Activated CD4-positive, alpha-beta T cell treated with anti-CD3 and anti-CD28 coated beads, Interleukin-2, amount 50 U/mL, for 4 hours (primary cell): ENCODE results near the gene BRD1.

Experiments
- DNase-seq, 2 experiments: peaks; one replicate each; pipeline ENCODE4 v3.0.0-alpha.2; 2020

Gene BRD1

GRCh38 chr22:49800408-49801238 is 27.1 kb downstream of the BRD1 start:
- no peak for DNase-seq

DNA sequence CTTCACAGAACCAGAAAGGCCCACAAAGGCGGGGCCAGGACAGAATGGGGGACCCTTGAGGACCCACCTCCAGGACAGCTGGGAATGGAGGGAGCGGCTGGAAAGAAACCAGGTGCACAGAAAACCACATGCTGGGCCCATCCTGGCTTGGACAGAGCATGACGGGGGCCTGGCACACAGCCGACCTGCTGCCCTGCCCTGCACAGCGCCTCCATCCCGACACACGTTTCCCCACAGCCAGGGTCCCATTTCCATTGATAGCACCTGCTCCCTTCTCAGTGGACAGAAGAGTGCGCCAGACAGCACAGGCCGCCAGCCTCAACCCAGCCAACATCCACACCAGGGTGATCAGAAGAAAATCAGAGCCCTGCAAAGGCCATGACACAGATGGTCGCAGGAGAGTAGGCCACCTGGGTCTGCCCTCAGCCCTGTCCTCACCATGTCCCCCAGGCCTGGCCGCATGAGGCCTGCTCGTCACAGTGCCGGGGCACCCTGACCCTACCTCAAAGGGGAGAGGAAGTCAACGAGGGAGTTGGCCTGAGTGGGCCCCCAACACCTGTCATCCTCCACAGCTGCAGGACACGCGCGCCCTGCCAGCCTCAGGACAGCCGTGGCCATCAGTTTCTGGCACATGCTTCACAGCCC is 28.1 kb downstream of the BRD1 start:
- DNase-seq: no peak

GRCh38 chr22:49798486-49799151 is 29.1 kb downstream of the BRD1 start:
- DNase-seq: no peak

- DNase-seq: no peak
Measured at GRCh38 chr22:49797706-49798105, 30.0 kb downstream of the BRD1 start.

DNA sequence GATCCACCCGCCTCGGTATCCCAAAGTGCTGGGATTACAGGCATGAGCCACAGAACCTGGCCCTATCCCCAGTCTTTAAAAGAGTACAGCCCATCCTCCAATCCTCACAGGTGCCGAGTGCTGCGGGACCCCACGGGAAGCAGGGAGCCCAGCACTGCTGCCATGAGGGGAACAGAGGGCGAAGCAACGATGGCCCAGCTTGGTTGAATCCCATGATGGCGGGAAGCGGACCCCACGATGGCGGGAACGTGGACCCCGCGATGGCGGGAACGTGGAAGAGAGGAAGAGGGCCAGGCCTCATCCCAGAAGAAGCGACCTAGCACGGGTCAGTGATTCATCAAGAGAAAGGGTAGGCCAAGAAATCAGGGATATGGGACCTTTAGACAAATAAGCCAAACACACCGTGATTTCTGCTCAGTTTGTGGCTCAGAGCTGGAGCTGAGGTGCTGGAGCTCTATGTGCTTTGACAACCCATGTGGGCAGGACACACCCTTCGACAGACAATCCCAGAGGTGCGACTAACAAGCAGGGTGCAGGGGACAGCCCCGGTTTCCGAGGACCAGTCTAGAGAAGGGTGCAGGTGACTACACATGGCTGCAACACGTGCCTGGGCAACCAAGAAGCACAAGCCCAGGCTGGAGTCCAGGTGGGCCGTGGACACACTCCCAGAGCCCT is 30.9 kb downstream of the BRD1 start:
- DNase-seq: no peak

GRCh38 chr22:49795521-49795920 is 32.2 kb downstream of the BRD1 start:
- no peak for DNase-seq

DNA sequence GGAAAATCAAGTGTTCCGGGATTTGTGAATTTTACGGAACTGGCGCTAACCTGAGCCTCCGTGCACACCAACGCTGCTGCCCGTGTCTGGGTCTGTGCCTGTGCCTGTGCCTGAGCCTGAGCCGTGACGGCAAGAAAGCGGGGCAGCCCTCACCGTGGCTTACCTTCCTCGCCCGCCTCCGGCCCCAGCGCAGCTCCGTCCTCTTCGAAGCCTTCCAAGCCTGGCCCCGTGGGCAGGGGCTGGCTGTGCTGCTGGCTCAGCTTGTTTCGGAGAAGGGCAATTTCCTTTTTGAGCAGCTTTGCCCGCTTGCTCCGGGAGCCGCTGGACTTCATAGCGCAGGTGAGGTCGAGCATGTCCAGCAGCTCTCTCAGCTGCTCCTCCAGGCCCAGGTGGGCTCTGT is 33.8 kb downstream of the BRD1 start:
- DNase-seq: no peak

- no peak for DNase-seq
Measured at GRCh38 chr22:49793296-49793695, 34.4 kb downstream of the BRD1 start.

- DNase-seq: no peak
Measured at GRCh38 chr22:49792107-49792506, 35.6 kb downstream of the BRD1 start.

DNA sequence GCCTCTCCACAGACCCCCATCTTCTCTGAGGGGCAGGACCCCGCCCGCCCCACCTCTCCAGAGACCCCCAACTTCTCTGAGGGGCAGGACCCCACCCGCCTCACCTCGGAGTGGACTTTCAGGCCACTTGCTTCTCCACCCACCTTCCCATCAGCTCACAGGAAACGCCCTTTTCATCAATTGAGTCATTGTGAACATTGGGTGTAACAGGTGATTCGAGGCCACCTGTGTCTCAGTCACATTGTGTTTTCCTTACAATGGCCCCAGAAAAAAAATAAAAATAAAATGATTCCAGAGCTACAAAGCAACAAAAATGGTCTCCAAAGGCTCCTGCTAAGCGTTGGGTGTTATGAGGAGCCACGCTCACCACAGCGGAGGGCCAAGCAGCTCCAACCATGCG is 36.0 kb downstream of the BRD1 start:
- DNase-seq: no peak

DNA sequence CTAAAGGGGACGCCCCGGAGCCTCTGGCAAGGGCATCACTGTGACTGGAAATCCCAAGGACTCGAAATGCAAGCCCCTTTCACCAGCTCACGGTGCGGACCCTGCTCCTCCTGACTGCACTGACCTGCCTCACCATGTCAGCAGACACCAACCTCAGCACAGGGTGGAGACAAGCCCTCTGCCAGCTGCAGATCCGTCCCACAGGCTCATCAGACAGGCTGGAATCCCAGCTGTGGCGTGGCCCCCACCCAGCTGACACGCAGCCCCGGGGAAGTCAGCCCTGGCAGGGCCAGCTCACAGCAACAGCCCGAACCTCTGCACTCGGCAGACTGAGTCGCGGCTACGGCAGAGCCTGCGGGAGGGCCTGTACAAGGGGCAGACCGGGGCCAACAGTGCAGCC is 36.8 kb downstream of the BRD1 start:
- DNase-seq: no peak

DNA sequence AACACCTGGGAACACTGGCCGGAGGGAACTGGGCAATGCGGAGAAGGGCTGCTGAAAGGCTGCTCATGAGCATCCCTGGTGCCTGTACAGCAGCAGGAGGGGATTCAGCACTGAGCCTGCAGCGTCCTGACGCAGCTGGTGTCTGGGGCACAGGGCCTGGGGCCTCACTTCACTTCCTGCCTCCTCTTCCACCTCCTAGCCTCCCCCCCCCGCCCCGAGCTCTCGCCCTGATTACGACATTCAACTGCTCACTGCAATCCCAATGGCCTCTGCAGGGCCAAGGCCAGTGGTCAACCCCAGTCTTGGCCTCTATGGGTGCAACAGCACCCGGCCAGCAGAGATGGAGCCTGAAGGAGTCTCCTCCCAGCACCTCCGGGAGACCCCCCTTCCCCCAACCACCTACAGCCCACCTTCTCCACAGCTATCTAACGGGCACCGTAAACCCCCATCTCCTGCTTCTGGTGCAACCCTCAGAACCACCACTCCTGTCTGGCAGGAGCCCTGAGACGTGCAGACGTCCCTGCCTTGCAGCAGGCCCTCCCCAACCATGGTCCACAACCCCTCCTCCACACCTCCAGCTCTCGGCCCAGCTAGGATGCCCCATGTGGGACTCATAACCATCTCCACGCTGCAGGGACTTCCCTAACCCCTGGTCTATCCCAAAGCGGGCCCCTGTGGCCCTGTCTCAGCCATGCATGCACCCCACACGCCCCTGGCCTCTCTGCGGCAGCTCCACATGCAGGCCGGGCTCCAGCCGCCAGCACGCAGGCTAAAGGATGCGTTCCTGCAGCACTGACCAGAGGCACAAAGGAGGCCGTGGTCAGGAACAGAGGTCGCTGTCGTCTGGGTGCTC is 38.2 kb downstream of the BRD1 start:
- no peak for DNase-seq

DNA sequence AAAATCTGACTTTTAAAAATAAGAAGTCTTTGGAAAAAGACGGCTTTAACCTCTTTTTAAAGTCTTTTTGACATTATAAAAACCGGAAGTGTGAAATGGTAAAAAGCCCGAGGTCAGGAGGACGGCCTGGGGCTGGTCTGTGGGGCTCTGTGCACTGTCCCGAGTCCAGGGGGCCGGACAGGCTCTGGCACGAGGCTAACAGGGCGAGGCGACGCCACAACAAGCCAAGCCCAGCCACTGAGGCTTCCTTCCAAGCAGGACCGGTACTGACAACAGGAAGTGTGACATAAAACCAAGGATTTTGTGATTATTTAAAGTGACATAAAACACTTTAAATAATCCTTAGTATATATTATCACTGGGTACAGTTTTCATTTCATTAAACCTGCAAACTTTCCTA is 39.2 kb downstream of the BRD1 start:
- DNase-seq: no peak

DNA sequence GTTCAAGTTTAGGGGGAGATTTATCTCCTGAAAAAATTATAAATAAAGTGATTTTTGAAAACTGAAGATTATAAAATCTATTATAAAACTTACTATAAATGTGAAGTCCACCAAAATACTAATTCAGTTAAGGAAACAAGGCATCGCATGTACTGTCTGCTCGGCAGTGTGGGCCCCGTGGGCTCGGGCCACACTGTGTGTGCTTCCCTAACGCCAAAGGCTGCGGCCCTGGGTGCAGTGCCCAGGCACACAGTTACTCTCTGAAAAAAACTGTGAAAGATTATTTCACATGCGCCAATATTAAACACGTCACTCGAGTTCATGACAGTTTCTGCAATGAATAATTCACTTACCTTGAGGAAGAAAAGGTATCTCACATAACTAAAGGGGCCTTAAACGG is 39.8 kb downstream of the BRD1 start:
- no peak for DNase-seq

- DNase-seq: no peak
Measured at GRCh38 chr22:49786976-49787706, 40.5 kb downstream of the BRD1 start.

GRCh38 chr22:49785841-49786471 is 41.7 kb downstream of the BRD1 start:
- DNase-seq: no peak

DNA sequence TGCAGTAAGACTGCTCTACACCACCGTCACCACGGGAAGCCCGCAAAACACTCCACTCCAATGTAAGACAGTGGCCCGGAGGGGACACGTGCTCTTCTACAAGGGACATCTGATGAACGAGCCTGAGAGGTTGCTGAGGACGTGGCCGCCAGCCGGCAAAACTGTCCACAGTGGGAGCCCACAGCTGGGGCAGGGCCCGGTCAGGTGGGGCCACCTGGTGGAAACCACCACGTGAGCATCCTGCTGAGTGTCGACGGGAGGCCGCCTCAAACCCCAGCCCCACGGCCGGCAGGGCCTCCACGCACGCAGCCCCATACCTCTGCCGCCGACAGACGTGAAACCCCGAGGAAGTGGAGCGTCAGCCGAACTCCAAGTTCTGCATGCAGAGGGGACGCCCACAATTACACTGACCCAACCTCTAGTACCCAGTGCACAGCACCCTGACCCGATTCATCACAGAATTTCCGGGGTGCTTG is 42.6 kb downstream of the BRD1 start:
- no peak for DNase-seq

- no peak for DNase-seq
Measured at GRCh38 chr22:49784630-49784971, 43.1 kb downstream of the BRD1 start.

DNA sequence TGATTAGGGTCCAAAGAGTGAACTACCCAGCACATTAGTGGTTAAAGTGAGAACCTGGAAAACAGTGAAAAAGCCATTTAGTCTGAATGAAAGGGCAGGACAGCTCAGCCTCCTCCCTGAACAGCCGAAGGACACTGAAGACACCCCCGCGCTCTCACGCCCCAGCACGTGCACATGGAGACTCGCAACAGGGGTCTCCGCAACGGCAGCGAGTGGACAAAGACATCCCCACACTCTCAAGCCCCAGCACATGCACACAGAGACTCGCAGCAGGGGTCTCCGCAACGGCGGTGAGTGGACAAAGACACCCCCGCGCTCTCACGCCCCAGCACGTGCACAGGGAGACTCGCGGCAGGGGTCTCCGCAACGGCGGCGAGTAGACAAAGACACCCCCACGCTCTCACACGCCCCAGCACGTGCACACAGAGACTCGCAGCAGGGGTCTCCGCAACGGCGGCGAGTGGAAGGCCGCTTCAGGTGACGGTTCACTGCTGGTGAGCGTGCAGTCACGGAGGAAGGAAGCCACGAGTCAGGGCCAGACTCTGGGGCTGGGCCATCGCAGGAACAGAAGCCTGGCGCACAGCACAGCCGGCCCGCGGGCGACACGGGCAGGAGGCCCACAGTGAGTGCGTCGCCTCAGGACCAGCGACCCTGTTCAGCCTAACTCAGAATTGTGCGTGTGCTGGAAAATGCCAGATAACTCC is 43.6 kb downstream of the BRD1 start:
- DNase-seq: no peak

GRCh38 chr22:49783036-49783746 is 44.5 kb downstream of the BRD1 start:
- DNase-seq: no peak
